ENCODE results near the gene NLGN2.

The NLGN2 gene

DNA sequence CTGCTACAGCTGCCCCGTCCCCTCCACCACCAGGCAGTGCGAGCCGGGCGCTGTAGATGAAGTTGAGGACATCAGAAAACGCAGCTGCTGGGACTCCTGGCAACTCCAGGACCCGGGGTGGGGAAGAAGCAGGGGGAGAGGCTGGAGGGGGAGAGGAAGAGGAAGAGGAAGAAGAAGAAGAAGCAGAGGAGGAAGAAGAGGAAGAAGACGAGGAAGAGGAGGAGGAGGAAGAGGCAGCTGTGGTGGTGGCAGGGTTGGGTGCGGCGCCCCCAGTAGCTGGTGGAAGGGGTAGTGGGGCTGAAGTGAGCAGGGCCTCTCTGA lies 58.6 kb downstream of the NLGN2 start:
- DNase-seq (ENCODE audit: low read depth) = no peak

DNA sequence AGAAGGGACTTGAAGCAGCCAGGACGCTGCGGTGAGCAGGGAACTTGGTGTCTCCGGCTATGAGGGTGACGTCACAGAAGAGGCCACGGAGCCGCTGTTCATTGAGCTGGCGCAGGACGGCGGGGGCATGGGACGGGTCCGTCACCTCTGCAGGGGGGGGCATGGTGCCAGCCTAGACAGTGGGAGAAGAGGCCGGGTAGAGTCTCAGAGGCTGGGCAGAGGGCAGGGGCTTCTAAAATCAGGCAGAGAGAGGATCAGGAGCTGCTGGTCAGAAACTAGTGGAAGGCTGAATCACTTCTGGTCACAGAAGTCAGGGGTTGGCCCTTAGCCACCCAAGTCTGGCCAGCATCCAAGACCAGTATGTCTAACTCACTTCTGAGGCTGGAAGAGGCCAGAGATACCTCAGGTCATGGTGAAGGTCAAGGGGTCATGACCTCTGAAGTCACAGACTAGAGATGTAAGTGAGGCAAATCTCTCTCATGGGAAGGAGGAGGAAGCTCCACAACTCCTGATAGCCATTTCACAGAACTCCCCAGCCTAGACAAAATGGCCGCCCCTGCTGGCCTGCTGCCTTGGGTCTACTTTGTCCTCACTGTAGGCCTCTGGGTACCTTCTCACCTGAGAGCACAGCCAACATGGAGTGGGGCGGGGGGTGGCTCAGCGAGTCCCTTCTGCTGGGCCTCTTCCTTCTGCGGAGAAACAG lies 59.1 kb downstream of the NLGN2 start:
- DNase-seq (ENCODE audit: low read depth) = no peak

DNA sequence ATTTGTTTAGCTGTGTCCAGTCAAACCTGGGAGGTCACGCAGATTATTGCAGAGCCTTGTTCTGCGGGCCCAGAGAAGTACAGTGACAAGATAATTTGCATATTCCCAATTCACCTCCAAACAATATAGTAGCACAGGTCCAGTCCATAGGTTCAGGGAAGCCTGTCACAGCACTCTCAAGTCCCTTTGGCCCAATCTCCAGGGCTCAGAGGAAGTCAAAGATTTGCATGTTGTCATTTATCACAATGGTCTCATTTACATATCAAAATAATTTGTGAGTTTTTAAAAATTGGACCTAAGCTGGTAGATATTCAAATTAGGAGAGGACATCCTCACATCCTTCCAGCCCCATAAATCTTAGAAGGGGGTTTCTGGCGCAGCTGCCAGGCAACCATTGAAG lies 59.9 kb downstream of the NLGN2 start:
- DNase-seq (ENCODE audit: low read depth) = no peak

DNA sequence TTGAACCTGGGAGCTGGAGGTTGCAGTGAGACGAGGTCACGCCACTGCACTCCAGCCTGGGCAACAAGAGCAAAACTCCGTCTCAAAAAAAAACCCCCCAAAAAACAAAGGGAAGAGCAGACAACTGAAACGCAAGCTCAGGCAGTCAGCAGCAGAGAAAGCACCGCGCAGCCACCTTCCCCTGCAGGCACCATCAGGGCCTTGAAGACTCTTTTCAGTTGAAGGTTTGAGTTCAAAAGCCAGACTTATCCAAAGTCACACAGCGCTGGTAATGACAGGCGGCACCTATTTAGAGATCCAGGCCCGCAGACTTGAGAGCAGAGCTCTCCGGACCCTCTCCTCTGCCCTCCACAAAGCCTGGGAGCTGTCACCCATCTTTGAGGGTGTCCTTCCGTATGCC lies 60.6 kb downstream of the NLGN2 start:
- no peak for DNase-seq (ENCODE audit: low read depth)

DNA sequence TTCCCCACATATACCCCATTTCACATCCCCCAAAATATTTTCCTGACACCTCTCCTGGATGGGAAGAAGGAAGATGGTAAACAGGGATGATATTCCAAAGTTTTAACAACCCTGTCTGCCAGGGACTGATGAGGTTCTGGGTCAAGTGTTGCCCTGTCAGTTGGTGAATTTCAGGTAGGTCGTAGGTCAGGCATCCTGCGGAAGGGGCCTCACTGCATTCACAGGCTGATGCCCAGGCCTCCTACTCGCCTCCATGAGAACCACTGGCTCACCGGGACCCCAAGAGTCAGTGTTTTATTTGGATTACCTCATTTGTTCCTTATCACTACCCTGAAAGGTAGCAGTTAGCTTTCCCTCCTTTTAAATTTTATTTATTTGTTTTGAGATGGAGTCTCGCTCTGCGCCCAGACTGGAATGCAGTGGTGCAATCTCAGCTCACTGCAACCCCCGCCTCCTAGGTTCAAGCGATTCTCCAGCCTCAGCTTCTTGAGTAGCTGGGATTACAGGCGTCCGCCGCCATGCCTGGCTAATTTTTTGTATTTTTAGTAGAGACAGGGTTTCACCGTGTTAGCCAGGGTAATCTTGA lies 61.3 kb downstream of the NLGN2 start:
- no peak for DNase-seq (ENCODE audit: low read depth)
